AG20443 (cell line): Measurements from ENCODE around the gene B3GAT1.

Source experiments
- DNase-seq: peaks from one replicate; pipeline ENCODE4 v3.0.0; 2012; ENCODE audit warnings: low spot score, mixed read lengths

Gene B3GAT1

GRCh38 chr11:134371436-134372185 lies 40.4 kb downstream of the B3GAT1 start:
- no peak for DNase-seq

GRCh38 chr11:134370526-134371435 lies 41.3 kb downstream of the B3GAT1 start:
- DNase-seq: no peak

GRCh38 chr11:134369656-134370525 lies 42.2 kb downstream of the B3GAT1 start:
- no peak for DNase-seq

GRCh38 chr11:134367781-134368180 lies 44.3 kb downstream of the B3GAT1 start:
- DNase-seq: no peak

- no peak for DNase-seq
Measured at GRCh38 chr11:134366254-134366653, 45.8 kb downstream of the B3GAT1 start.

- DNase-seq: no peak
Measured at GRCh38 chr11:134365011-134365925, 46.8 kb downstream of the B3GAT1 start.

- no peak for DNase-seq
Measured at GRCh38 chr11:134364261-134364660, 47.8 kb downstream of the B3GAT1 start.

GRCh38 chr11:134363592-134363991 lies 48.5 kb downstream of the B3GAT1 start:
- no peak for DNase-seq

GRCh38 chr11:134363161-134363560 lies 48.9 kb downstream of the B3GAT1 start:
- DNase-seq: no peak

GRCh38 chr11:134362192-134362901 lies 49.7 kb downstream of the B3GAT1 start:
- DNase-seq: no peak

- no peak for DNase-seq
Measured at GRCh38 chr11:134361661-134362060, 50.4 kb downstream of the B3GAT1 start.

GRCh38 chr11:134360050-134360835 lies 51.8 kb downstream of the B3GAT1 start:
- DNase-seq: peak; percentile 92

- no peak for DNase-seq
Measured at GRCh38 chr11:134359646-134360045, 52.4 kb downstream of the B3GAT1 start.

- no peak for DNase-seq
Measured at GRCh38 chr11:134358856-134359490, 53.1 kb downstream of the B3GAT1 start.

GRCh38 chr11:134358165-134358855 lies 53.7 kb downstream of the B3GAT1 start:
- DNase-seq: no peak

- no peak for DNase-seq
Measured at GRCh38 chr11:134357545-134357839, 54.5 kb downstream of the B3GAT1 start.

GRCh38 chr11:134356656-134357544 lies 55.1 kb downstream of the B3GAT1 start:
- DNase-seq: no peak

- no peak for DNase-seq
Measured at GRCh38 chr11:134355656-134356055, 56.4 kb downstream of the B3GAT1 start.
